GM18909 (cell line): ENCODE data around the gene CLCN6.

Source experiments
- ATAC-seq: cut with Tn5 transposase; IDR thresholded peaks from one replicate; pipeline ENCODE4 v1.9.1; 2021; ENCODE audit warnings: mild to moderate bottlenecking; ENCODE audit not compliant: unreplicated experiment, poor library complexity

The CLCN6 gene

GRCh38 chr1:11822091-11822490 is 16.1 kb downstream of the CLCN6 start:
- no peak for ATAC-seq

- no peak for ATAC-seq
Observed at GRCh38 chr1:11823366-11824137, 17.6 kb downstream of the CLCN6 start.

- no peak for ATAC-seq
Observed at GRCh38 chr1:11825131-11825530, 19.1 kb downstream of the CLCN6 start.

- ATAC-seq: no peak
Observed at GRCh38 chr1:11826946-11827345, 21.0 kb downstream of the CLCN6 start.

GRCh38 chr1:11828511-11828910 is 22.5 kb downstream of the CLCN6 start:
- no peak for ATAC-seq

- no peak for ATAC-seq
Observed at GRCh38 chr1:11831945-11832725, 26.1 kb downstream of the CLCN6 start.

- no peak for ATAC-seq
Observed at GRCh38 chr1:11833497-11833896, 27.5 kb downstream of the CLCN6 start.

- ATAC-seq: no peak
Observed at GRCh38 chr1:11833900-11834299, 27.9 kb downstream of the CLCN6 start.

GRCh38 chr1:11835441-11836225 is 29.6 kb downstream of the CLCN6 start:
- ATAC-seq: no peak

- no peak for ATAC-seq
Observed at GRCh38 chr1:11836955-11837766, 31.2 kb downstream of the CLCN6 start.

GRCh38 chr1:11837767-11838348 is 31.9 kb downstream of the CLCN6 start:
- no peak for ATAC-seq

- ATAC-seq: no peak
Observed at GRCh38 chr1:11838349-11839272, 32.6 kb downstream of the CLCN6 start.

- ATAC-seq: no peak
Observed at GRCh38 chr1:11839727-11840705, 34.0 kb downstream of the CLCN6 start.

GRCh38 chr1:11841245-11842153 is 35.5 kb downstream of the CLCN6 start:
- no peak for ATAC-seq

GRCh38 chr1:11842154-11843041 is 36.4 kb downstream of the CLCN6 start:
- ATAC-seq: no peak
